Keratinocyte (primary cell): ENCODE data around the gene POP5. TPM values are rescaled to one million over a fixed set of nuclear protein-coding genes. Genes with fewer than 3 reads are reported as not detected.

Source experiments
- DNase-seq: peaks from one replicate; pipeline ENCODE4 v3.0.0-alpha.2; 2011; ENCODE audit warnings: low read depth, missing footprints, low spot score
- FAIRE-seq: peaks from 2 replicates; lab custom pipeline; 2011; peaks lifted over from hg19 to GRCh38; lab: Jason Lieb, UNC
- H2AFZ ChIP-seq: 2 replicates; pipeline ENCODE4 v1.6.0; 2012; ENCODE audit warnings: low read length, control low read depth, inconsistent platforms; ENCODE audit not compliant: control insufficient read depth
- H3K27ac ChIP-seq: 2 replicates; pipeline ENCODE4 v1.5.1; 2011; ENCODE audit warnings: low read length; ENCODE audit not compliant: control insufficient read depth, insufficient read depth
- H3K27me3 ChIP-seq: 3 replicates; pipeline ENCODE4 v1.6.0; 2011; ENCODE audit warnings: low read length; ENCODE audit not compliant: control insufficient read depth, insufficient read depth; ENCODE audit errors: extremely low read depth
- H3K36me3 ChIP-seq, 2 experiments: 2 replicates in 1 of 2; 3 replicates in 1 of 2; pipeline ENCODE4 v1.5.1; 2011; ENCODE audit warnings: low read length in 2 of 2, mild to moderate bottlenecking in 1 of 2; ENCODE audit not compliant: control insufficient read depth in 2 of 2, insufficient read depth in 2 of 2; ENCODE audit errors: extremely low read depth in 1 of 2
- H3K4me1 ChIP-seq: 3 replicates; pipeline ENCODE4 v1.5.1; 2011; ENCODE audit warnings: low read length; ENCODE audit not compliant: control insufficient read depth, insufficient read depth; ENCODE audit errors: extremely low read depth
- H3K4me2 ChIP-seq: 3 replicates; pipeline ENCODE4 v1.6.0; 2011; ENCODE audit warnings: low read depth, low read length; ENCODE audit not compliant: control insufficient read depth, insufficient read depth; ENCODE audit errors: extremely low read depth
- H3K4me3 ChIP-seq, 3 experiments: fragments of 200-600 bp in 1 of 3; sonication (generic) in 1 of 3; 2 replicates in 2 of 3; 3 replicates in 1 of 3; pipeline ENCODE4 v1.5.1; 2011 to 2016; ENCODE audit warnings: low read length in 3 of 3, mild to moderate bottlenecking in 3 of 3, control low read depth in 2 of 3, inconsistent platforms in 1 of 3, low read depth in 1 of 3, mixed read lengths in 1 of 3, mixed run types in 1 of 3, moderate library complexity in 1 of 3; ENCODE audit not compliant: control insufficient read depth in 2 of 3, insufficient read depth in 2 of 3; ENCODE audit errors: extremely low read depth in 1 of 3
- H3K79me2 ChIP-seq: 2 replicates; pipeline ENCODE4 v1.6.0; 2012; ENCODE audit warnings: low read length; ENCODE audit not compliant: control insufficient read depth, insufficient read depth
- H3K9ac ChIP-seq: 3 replicates; pipeline ENCODE4 v1.6.0; 2011; ENCODE audit warnings: low read length; ENCODE audit not compliant: control insufficient read depth, insufficient read depth; ENCODE audit errors: extremely low read depth
- H3K9me1 ChIP-seq: 3 replicates; pipeline ENCODE4 v1.6.0; 2011; ENCODE audit warnings: low read length; ENCODE audit not compliant: control insufficient read depth, insufficient read depth; ENCODE audit errors: extremely low read depth
- H3K9me3 ChIP-seq: 2 replicates; pipeline ENCODE4 v1.5.1; 2012; ENCODE audit warnings: low read depth, low read length; ENCODE audit not compliant: control insufficient read depth
- H4K20me1 ChIP-seq: 3 replicates; pipeline ENCODE4 v1.6.0; 2011; ENCODE audit warnings: low read length; ENCODE audit not compliant: control insufficient read depth, insufficient read depth; ENCODE audit errors: extremely low read depth
- CTCF ChIP-seq, 3 experiments: IDR thresholded peaks in 1 of 3; conservative IDR thresholded peaks in 1 of 3; optimal IDR thresholded peaks in 1 of 3; 2 replicates in 2 of 3; 3 replicates in 1 of 3; pipeline versions ENCODE3 to v1.5.1; 2011; ENCODE audit warnings: low read length in 3 of 3, mild to moderate bottlenecking in 3 of 3, moderate library complexity in 2 of 3, control low read depth in 1 of 3, inconsistent platforms in 1 of 3; ENCODE audit not compliant: insufficient read depth in 2 of 3; ENCODE audit errors: extremely low read depth in 1 of 3
- EZH2 ChIP-seq: IDR thresholded peaks from one replicate; pipeline ENCODE4 v1.6.1; 2012; ENCODE audit warnings: inconsistent platforms, mild to moderate bottlenecking, low read length, moderate library complexity
- dilution Hi-C: fragments of 300-500 bp; cut with MboI; formaldehyde crosslinking; loops from one replicate; pipeline ENCODE4 v1.7.0; 2020; ENCODE audit warnings: low sequenced_read_pairs; ENCODE audit not compliant: extremely low pct_ligation_motif_present
- polyA plus RNA-seq, 5 experiments: library from polyadenylated mRNA; depleted of rRNA in 3 of 5; stranded (reverse) in 3 of 5; stranded (forward) in 1 of 5; unstranded in 1 of 5; fragments of >200 nt; gene quantifications; 1 replicate in 1 of 5; 2 replicates in 3 of 5; 3 replicates in 1 of 5; pipeline versions ENCODE4 v1.2.1 to v1.2.3, GENCODE V29; 2011 to 2012; ENCODE audit warnings: missing spikeins in 2 of 5, low read depth in 1 of 5, low replicate concordance in 1 of 5

POP5 gene
- polyA plus RNA-seq, 1 donor (not counting 4 experiments of a cell fraction or from before 2014, with no cell fraction given) = 105 TPM

GRCh38 chr12:120588948-120589930 is 8.0 kb upstream of the POP5 start:
- H3K9ac ChIP-seq = no peak overlapping the region
- no peaks in the 10 kb centered on the region for H3K9me3 ChIP-seq
- FAIRE-seq = no peak
- H3K36me3 ChIP-seq = no peaks in the 10 kb centered on the region
- H3K9me1 ChIP-seq = no peaks in the 10 kb centered on the region
- TF ChIP-seq CTCF (optimal IDR thresholded peaks at IDR 0.05 in 1 of 3, IDR thresholded peaks at IDR 0.05 in 1 of 3, conservative IDR thresholded peaks at IDR 0.05 in 1 of 3; ENCODE audit: extremely low read depth in 1 of 3, insufficient read depth in 2 of 3, low read length in 3 of 3) = no peak
- TF ChIP-seq EZH2 = no peak
- no peaks in the 10 kb centered on the region for H3K79me2 ChIP-seq
- no peaks in the 10 kb centered on the region for H4K20me1 ChIP-seq
- no peak overlapping the region for H3K27ac ChIP-seq
- no peak overlapping the region for H3K4me2 ChIP-seq
- dilution Hi-C loops = no loop called here
- no peak for DNase-seq
- no peak overlapping the region for H3K4me3 ChIP-seq
- H3K27me3 ChIP-seq = no peaks in the 10 kb centered on the region
- H3K4me1 ChIP-seq = peaks cover under 1% of the 10 kb centered on the region
- no peak overlapping the region for H2AFZ ChIP-seq

- H3K4me3 ChIP-seq = no peak overlapping the region
- DNase-seq = no peak
- dilution Hi-C loops = no loop called here
- H3K27me3 ChIP-seq = no peaks in the 10 kb centered on the region
- H3K9ac ChIP-seq = no peak overlapping the region
- no peaks in the 10 kb centered on the region for H3K79me2 ChIP-seq
- H3K4me2 ChIP-seq = no peak overlapping the region
- peaks cover 7% of the 10 kb centered on the region for H3K4me1 ChIP-seq
- no peak overlapping the region for H2AFZ ChIP-seq
- no peaks in the 10 kb centered on the region for H3K9me3 ChIP-seq
- H4K20me1 ChIP-seq = no peaks in the 10 kb centered on the region
- H3K9me1 ChIP-seq = no peaks in the 10 kb centered on the region
- H3K27ac ChIP-seq = no peak overlapping the region
- no peak for FAIRE-seq
- TF ChIP-seq EZH2 (no peak), CTCF (optimal IDR thresholded peaks at IDR 0.05 in 1 of 3, IDR thresholded peaks at IDR 0.05 in 1 of 3, conservative IDR thresholded peaks at IDR 0.05 in 1 of 3; ENCODE audit: extremely low read depth in 1 of 3, insufficient read depth in 2 of 3, low read length in 3 of 3) (no peak)
- H3K36me3 ChIP-seq = no peaks in the 10 kb centered on the region
Observed at GRCh38 chr12:120588371-120588770, 7.2 kb upstream of the POP5 start.
